Testis (tissue), 5 donors: ENCODE data around the gene DYRK3. TPM values are rescaled to one million over a fixed set of nuclear protein-coding genes. Genes with fewer than 3 reads are reported as not detected.

Experiments
- DNase-seq: peaks from one replicate; pipeline ENCODE4 v3.0.0-alpha.2; 2019
- H3K27ac ChIP-seq, 2 donors: fragments of 200-600 bp; sonication (generic); one replicate each; pipeline ENCODE4 v1.5.1; 2019
- H3K27me3 ChIP-seq: fragments of 200-600 bp; sonication (generic); one replicate; pipeline ENCODE4 v1.5.1; 2019
- H3K36me3 ChIP-seq: fragments of 200-600 bp; sonication (generic); one replicate; pipeline ENCODE4 v1.5.1; 2017; ENCODE audit warnings: low read depth; ENCODE audit errors: missing control alignments
- H3K4me1 ChIP-seq: fragments of 200-600 bp; sonication (generic); one replicate; pipeline ENCODE4 v1.5.1; 2019
- H3K4me3 ChIP-seq, 2 donors: fragments of 200-600 bp; sonication (generic); one replicate each; pipeline ENCODE4 v1.5.1; 2017 to 2019
- H3K9me3 ChIP-seq: fragments of 200-600 bp; sonication (generic); one replicate; pipeline ENCODE4 v1.5.1; 2017
- POLR2A ChIP-seq: fragments of 450-650 bp; IDR thresholded peaks from one replicate; pipeline ENCODE4 v1.6.1; 2017; ENCODE audit warnings: antibody characterized with exemption, mild to moderate bottlenecking, moderate library complexity
- WGBS, 2 donors: methylation state at CpG; one replicate each; pipeline ENCODE4 v1.1.5; 2018; 5-methylcytosine and 5-hydroxymethylcytosine counted together
- intact Hi-C: fragments of 100-400 bp; cut with DNase I; formaldehyde crosslinking; loops from one replicate; pipeline ENCODE4 v1.15.1; 2023; ENCODE audit warnings: low total_unique reads
- long read RNA-seq, 2 donors: transcript quantifications; one replicate each; lab custom pipeline, GENCODE V29; 2026
- polyA plus RNA-seq: library from polyadenylated mRNA; stranded (reverse); fragments of 350-450 nt; fragmentation: Illumina TruSeq; extraction: RNeasy Lipid Tissue Mini Kit (QIAGEN cat#74804); gene quantifications from one replicate; pipeline ENCODE4 v1.2.3, GENCODE V29; 2014; ENCODE audit warnings: low read depth, low replicate concordance; ENCODE audit not compliant: insufficient read depth
- total RNA-seq, 2 donors: library from RNA; depleted of rRNA; stranded (reverse); fragments of >200 nt; gene quantifications; one replicate each; pipeline ENCODE4 v1.2.3, GENCODE V29; 2016
- TF ChIP-seq, protein P1 (sequence below), 3 experiments: fragments of 450-650 bp in 2 of 3; fragments of 200-600 bp in 1 of 3; sonication (generic) in 1 of 3; IDR thresholded peaks; one replicate each; pipeline ENCODE4 v1.5.1; 2016 to 2019; ENCODE audit warnings: antibody characterized with exemption in 3 of 3, mild to moderate bottlenecking in 2 of 3, moderate library complexity in 1 of 3

The DYRK3 gene
- 10 to 100 TPM; 36.4 to 40.6 TPM for total RNA-seq
- 143 TPM for polyA plus RNA-seq
- long read RNA-seq, donor 1, partial matches to known transcripts = 0 of 5 reads
- long read RNA-seq, donor 1, other reads (novel, unspliced or antisense) = 0 of 5 reads
- long read RNA-seq, donor 2, partial matches to known transcripts = 0 of 1 reads
- long read RNA-seq, donor 2, other reads (novel, unspliced or antisense) = 0 of 1 reads

- peak within 1 kb of the TSS; percentile 36 to 71 for H3K27ac ChIP-seq
- intact Hi-C loops = loop anchor here (10.0 kb wide), 1 partner anchor 279 kb away; no protein-coding TSS in a partner anchor
- H3K4me3 ChIP-seq = peak within 1 kb of the TSS; percentile 66 to 77
- WGBS, 2 donors = 1% methylated on average over 23 to 61 of the region's 84 CpGs
- H3K9me3 ChIP-seq = no peaks in the 10 kb centered on the region
- peak; percentile 48 for TF ChIP-seq POLR2A
- TF ChIP-seq, protein P1, sequence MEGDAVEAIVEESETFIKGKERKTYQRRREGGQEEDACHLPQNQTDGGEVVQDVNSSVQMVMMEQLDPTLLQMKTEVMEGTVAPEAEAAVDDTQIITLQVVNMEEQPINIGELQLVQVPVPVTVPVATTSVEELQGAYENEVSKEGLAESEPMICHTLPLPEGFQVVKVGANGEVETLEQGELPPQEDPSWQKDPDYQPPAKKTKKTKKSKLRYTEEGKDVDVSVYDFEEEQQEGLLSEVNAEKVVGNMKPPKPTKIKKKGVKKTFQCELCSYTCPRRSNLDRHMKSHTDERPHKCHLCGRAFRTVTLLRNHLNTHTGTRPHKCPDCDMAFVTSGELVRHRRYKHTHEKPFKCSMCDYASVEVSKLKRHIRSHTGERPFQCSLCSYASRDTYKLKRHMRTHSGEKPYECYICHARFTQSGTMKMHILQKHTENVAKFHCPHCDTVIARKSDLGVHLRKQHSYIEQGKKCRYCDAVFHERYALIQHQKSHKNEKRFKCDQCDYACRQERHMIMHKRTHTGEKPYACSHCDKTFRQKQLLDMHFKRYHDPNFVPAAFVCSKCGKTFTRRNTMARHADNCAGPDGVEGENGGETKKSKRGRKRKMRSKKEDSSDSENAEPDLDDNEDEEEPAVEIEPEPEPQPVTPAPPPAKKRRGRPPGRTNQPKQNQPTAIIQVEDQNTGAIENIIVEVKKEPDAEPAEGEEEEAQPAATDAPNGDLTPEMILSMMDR (IDR thresholded peaks at IDR 0.05) = peak in 1 of 3 experiments; percentile 25
- H3K36me3 ChIP-seq = no peaks in the 10 kb centered on the region
- peaks cover 7% of the 10 kb centered on the region for H3K4me1 ChIP-seq
- DNase-seq = peak; percentile 95
- no peaks in the 10 kb centered on the region for H3K27me3 ChIP-seq
Observed at GRCh38 chr1:206635080-206635977, at the start of gene DYRK3. Gene DYRK3 (plus strand): TSS chr1:206635536. CDS start chr1:206635704, 168 bp downstream.

GRCh38 chr1:206586501-206587445 lies 48.6 kb upstream of the DYRK3 start:
- intact Hi-C loops = loop anchor here (10.0 kb wide), 1 partner anchor 92 kb away; no protein-coding TSS in a partner anchor
- WGBS, 2 donors = 84 to 88% methylated on average over 13 of the region's 13 CpGs
- no peak overlapping the region for H3K27ac ChIP-seq

DNA sequence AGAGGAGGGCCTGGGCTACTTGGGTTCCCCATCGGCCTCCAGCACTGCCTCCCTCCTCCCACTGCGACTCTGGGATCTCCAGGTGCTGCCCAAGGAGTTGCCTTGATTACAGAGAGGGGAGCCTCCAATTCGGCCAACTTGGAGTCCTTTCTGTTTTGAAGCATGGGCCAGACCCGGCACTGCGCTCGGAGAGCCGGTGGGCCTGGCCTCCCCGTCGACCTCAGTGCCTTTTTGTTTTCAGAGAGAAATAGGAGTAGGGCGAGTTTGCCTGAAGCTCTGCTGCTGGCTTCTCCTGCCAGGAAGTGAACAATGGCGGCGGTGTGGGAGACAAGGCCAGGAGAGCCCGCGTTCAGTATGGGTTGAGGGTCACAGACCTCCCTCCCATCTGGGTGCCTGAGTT lies 47.4 kb upstream of the DYRK3 start:
- no peak for DNase-seq
- no peak overlapping the region for H3K4me3 ChIP-seq
- TF ChIP-seq, protein P1 (IDR thresholded peaks at IDR 0.05) = no peak
- no peak for TF ChIP-seq POLR2A
- WGBS, 2 donors = 82 to 85% methylated on average over 14 of the region's 14 CpGs
- no peaks in the 10 kb centered on the region for H3K27me3 ChIP-seq
- H3K9me3 ChIP-seq = no peaks in the 10 kb centered on the region
- H3K4me1 ChIP-seq = peaks cover 2% of the 10 kb centered on the region
- no peaks in the 10 kb centered on the region for H3K36me3 ChIP-seq
- intact Hi-C loops = loop anchor here (10.0 kb wide), 1 partner anchor 93 kb away; no protein-coding TSS in a partner anchor
- no peak overlapping the region for H3K27ac ChIP-seq

More at GRCh38 chr1:206586501-206587445, 48.6 kb upstream of the DYRK3 start:
- H3K4me3 ChIP-seq = no peak overlapping the region
- H3K4me1 ChIP-seq = peaks cover 2% of the 10 kb centered on the region
- no peak for DNase-seq
- H3K27me3 ChIP-seq = no peaks in the 10 kb centered on the region
- H3K36me3 ChIP-seq = no peaks in the 10 kb centered on the region
- H3K9me3 ChIP-seq = no peaks in the 10 kb centered on the region
- TF ChIP-seq POLR2A = no peak
- TF ChIP-seq, protein P1 (IDR thresholded peaks at IDR 0.05) = no peak

GRCh38 chr1:206588492-206588891 lies 46.8 kb upstream of the DYRK3 start:
- H3K36me3 ChIP-seq = no peaks in the 10 kb centered on the region
- H3K27me3 ChIP-seq = no peaks in the 10 kb centered on the region
- no peak overlapping the region for H3K4me3 ChIP-seq
- H3K27ac ChIP-seq = no peak overlapping the region
- DNase-seq = no peak
- no peak for TF ChIP-seq POLR2A
- TF ChIP-seq, protein P1 (IDR thresholded peaks at IDR 0.05) = no peak
- 73 to 82% methylated on average over 6 of the region's 6 CpGs for WGBS, 2 donors
- no peaks in the 10 kb centered on the region for H3K4me1 ChIP-seq
- no peaks in the 10 kb centered on the region for H3K9me3 ChIP-seq
- intact Hi-C loops = loop anchor here (10.0 kb wide), 1 partner anchor 94 kb away; no protein-coding TSS in a partner anchor
